GM21515 (cell line): ENCODE measurements around the gene SND1.

ENCODE experiments used
- ATAC-seq: cut with Tn5 transposase; IDR thresholded peaks from one replicate; pipeline ENCODE4 v1.9.1; 2021; ENCODE audit not compliant: unreplicated experiment

Gene SND1

GRCh38 chr7:127798023-127798422 is 146.0 kb downstream of the SND1 start:
- ATAC-seq: no peak

- no peak for ATAC-seq
Observed at GRCh38 chr7:127798769-127799372, 146.9 kb downstream of the SND1 start.

GRCh38 chr7:127799535-127800305 is 147.7 kb downstream of the SND1 start:
- ATAC-seq: no peak

GRCh38 chr7:127802845-127803244 is 150.9 kb downstream of the SND1 start:
- ATAC-seq: no peak

GRCh38 chr7:127803626-127804025 is 151.6 kb downstream of the SND1 start:
- ATAC-seq: no peak

GRCh38 chr7:127807340-127807739 is 155.3 kb downstream of the SND1 start:
- no peak for ATAC-seq

GRCh38 chr7:127807829-127808228 is 155.8 kb downstream of the SND1 start:
- no peak for ATAC-seq

- ATAC-seq: no peak
Observed at GRCh38 chr7:127809261-127809702, 157.3 kb downstream of the SND1 start.

GRCh38 chr7:127810113-127810512 is 158.1 kb downstream of the SND1 start:
- ATAC-seq: no peak

- ATAC-seq: no peak
Observed at GRCh38 chr7:127810696-127811660, 159.0 kb downstream of the SND1 start.

GRCh38 chr7:127812540-127812939 is 160.5 kb downstream of the SND1 start:
- ATAC-seq: no peak

- no peak for ATAC-seq
Observed at GRCh38 chr7:127813991-127814541, 162.1 kb downstream of the SND1 start.

- ATAC-seq: no peak
Observed at GRCh38 chr7:127815631-127816145, 163.7 kb downstream of the SND1 start.

GRCh38 chr7:127816354-127817190 is 164.6 kb downstream of the SND1 start:
- ATAC-seq: no peak

GRCh38 chr7:127817466-127817865 is 165.5 kb downstream of the SND1 start:
- ATAC-seq: no peak

GRCh38 chr7:127818306-127818705 is 166.3 kb downstream of the SND1 start:
- no peak for ATAC-seq

- ATAC-seq: no peak
Observed at GRCh38 chr7:127819975-127820731, 168.2 kb downstream of the SND1 start.

GRCh38 chr7:127820732-127821085 is 168.7 kb downstream of the SND1 start:
- no peak for ATAC-seq

GRCh38 chr7:127821146-127821545 is 169.2 kb downstream of the SND1 start:
- ATAC-seq: no peak
